ENCODE measurements around the gene AARS1.

DNA sequence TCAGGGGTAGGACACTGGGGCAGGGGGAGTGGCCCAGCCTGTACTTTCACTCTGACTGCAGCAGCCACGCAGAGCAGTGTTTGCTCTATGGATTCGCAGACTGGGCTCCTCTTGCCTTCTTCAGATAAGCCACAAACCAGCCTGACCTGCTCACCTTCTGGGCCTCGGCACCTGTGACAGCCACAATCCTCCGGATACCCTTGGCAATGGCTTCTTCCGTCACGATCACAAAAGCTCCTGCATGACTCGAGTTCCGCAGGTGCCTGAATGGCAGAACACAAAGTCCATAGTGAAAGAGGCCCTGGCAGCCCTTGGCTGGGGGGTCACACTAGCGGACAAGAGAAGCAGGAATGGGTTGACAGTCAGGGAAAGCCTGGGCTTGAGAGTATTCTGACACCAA, 33.7 kb downstream of the AARS1 start:
- TF ChIP-seq SUZ12 (IDR thresholded peaks at IDR 0.05; ENCODE audit: extremely low read depth, insufficient read depth, insufficient read length) (no peak), YY1 (IDR thresholded peaks at IDR 0.05; ENCODE audit: insufficient read depth, insufficient read length) (no peak), ZNF274 (IDR thresholded peaks at IDR 0.05; ENCODE audit: low read depth, low read length) (no peak)

Measured in NT2/D1 (cell line).